SIG-M5 treated with dmso at 0.1 percent for 504 hours (cell line): ENCODE data around the gene POU2AF1.
"Not testable (repeated sequence)": the region's sequence is repeated elsewhere in the genome, so short reads cannot be mapped to it uniquely, and the experiment has no call there.

Experiments used
- DNase-seq: peaks from one replicate; lab custom pipeline; 2025; ENCODE audit not compliant: unreplicated experiment; lab: John Stamatoyannopoulos, UW

POU2AF1 gene

DNA sequence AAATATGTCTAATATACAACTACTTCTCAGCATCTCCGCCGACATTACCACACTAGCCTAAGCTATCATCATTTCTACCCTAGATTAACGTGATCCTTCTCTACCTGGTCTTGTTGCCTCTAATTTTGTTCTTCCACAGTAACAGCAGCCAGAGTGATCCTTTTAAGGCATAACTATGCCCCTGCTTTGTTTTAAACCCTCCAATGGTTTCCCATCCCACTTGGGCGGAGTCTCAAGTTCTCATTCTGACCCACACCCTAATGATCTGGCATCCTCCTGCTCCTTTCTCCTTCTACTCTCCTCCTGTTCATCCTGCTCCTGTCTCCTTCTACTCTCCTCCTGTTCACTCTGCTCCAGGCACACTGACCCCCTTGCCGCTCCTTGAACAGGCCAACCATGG, 31.9 kb upstream of the POU2AF1 start:
- DNase-seq = no peak

DNA sequence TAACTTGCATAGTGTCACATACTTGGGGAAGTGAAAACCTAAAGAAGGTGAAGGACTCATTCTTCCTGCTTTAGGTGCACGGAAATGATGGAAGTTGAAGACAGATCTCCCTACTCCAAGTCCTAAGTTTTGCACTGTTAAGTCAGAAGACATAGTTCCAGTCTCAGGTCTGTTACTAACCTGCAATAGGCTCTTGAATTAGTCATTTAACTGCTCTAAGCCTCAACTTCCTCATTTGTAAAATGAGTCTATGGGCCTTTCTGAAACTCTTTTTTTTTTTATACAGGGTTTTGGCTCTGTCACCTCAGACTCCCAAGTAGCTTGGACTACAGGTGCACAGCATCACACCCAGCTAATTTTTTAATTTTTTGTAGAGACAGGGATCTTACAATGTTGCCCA, 30.8 kb upstream of the POU2AF1 start:
- DNase-seq = peak; percentile 75

DNA sequence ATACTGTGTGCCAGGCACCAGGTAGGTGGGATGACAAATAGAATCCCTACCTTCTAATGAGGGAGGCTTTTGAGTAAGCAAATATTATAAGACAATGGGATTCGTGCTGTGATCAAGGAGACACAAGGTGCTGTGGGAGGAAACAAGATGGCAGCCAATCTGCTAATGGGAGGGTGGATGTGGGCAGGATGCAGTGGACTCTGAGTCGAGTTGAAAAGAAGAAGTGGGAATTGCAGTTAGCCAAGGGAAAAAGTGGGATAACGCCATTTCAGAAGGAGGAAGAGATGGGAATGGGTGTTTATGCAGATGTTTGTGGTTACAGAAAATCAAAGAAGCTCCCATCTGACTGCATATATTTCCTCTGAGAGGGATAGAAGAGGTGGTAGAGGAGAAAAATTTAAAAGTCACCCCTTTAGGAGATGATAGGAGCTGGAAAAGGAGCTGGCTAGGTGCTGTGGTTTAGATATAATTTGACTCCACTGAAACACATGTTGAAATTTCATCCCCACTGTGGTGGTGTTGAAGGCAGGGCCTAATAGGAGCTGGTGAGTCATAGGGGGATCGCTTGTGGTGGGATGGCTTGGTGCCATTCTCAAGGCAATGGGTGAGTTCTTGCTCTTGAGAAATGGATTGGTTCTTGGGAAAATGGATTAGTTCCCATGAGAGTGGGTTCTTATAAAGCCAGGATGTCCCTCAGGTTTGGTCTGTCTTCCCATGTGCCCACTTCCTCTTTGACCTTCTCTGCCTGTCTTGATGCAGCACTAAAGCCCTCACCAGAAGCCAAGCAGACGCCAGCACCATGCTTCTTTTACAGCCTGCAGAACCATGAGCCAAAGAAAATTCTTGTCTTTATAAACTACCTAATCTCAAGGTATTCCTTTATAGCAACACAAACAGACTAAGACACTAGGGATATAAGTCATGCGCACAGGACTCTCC, 30.0 kb upstream of the POU2AF1 start:
- peak; percentile 47 for DNase-seq

DNA sequence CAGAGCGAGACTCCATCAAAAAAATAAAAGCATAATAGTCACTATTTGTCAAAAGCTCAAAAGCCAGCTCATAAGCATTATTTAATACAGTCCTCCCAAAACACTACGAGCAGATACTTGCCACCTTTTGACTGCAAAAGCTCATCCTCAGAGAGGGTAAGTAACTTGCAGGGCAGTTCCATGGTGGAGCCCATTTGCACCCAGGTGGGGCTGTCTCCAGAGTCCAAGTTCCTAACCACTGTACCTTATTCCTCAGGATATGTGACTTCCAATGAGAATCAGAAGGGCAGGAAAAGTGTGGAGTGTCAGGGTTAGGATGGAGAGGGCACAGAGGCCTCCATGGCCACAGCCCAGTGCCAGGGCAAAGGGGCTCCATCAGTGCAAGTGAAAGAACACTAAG, 28.6 kb upstream of the POU2AF1 start:
- no peak for DNase-seq

DNA sequence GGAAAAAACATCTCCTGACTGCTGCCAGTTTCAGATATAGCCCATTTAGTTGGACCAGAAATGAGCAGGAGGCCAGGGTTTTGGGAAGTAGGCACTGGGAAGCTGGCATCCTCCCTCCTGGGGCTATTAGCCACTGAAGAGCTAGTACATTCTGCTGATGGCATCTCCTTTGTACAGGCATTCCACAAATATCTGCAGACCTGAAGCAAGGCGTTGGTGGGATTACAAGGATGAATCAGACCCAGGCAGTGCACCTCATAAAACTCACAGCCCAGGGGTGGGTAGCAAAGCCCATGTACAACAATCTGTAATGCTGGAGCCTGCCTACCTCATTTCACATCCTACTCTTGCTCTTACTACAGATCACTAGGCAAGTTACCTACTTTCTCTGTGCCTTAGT, 27.5 kb upstream of the POU2AF1 start:
- DNase-seq = no peak

DNA sequence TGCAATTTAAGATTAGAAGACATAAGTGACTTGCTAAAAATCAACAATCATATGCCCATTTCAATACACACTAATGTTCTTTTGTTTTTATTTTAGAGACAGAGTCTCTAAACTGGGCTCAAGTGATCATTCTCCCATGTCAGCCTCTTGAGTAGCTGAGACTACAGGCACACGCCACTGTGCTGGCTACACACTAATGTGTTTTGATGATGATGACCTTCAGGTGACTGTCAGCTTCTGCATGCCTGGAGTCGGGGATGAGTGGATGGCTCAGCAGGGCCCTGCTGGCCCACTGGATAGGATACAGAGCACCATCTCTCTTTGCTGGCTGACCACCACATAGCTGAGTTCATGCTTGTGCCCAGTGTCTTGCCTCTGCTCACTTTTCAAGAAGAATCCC, 27.0 kb upstream of the POU2AF1 start:
- no peak for DNase-seq

DNA sequence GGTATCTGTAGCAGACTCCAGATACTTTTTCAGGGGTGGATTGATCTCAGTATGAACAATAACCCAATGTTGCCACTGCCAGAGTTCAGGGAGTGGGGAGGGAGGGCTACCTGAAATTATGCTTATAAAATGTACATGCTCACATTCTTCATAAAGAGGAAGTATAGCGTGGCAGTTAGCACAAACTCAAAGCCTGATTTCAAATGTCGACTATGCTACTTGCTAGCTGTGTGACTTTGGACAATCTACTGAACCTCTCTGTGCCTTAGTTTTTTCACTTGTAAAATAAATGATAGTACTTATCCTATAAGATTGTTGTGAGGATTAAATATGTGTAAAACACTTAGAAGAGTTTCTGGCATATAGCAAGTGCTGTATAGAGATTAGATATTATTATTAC, 26.5 kb upstream of the POU2AF1 start:
- DNase-seq = no peak

DNA sequence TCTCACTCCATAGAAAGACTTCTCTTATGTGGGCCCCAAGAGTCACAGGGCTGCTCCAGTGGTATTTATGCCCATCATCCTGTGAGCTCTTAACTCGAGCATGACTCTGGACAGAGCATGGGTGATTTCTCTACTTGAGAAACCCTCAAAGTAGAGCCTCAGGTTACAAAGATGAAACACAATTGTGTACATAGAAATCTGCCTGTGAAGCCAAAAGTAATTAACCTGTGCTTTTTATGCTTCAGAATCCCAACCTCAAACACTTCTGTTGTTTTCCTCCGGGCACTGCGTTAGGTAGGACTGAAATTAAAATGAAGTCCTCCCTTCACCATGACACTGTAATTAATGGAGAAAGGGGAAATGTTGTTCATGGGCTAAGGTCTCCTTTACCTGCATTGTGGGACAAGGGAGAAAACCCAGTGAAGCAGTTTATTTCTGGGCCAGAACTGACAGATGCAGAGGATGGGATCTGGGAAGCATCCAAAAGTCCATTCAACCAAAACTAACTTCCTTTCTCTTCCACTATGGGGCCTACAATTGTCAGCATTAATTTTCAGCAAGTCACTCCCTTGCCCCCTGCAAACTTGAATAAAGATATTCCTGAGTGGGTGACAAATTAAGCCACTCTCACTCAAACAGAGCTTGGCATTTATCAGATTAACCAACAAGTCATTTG, 24.1 kb upstream of the POU2AF1 start:
- DNase-seq = no peak

DNA sequence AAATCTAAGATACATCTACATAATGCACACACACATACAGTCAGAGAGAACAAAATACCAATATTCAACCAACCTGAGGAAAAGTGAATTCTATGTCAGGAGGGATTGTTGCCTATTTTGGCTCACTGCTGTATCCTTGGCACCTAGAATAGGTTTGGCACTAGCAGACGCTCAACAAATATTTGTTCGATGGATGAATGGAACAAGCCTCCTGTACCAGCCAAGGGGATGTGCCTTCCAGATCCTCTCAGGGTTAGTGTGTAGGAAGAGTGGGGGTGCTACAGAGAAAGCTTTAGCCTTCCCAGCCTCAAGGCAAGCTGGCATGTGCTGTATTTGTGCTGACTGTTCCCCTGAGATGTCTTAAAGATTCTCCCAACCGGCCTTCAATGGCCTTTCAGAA, 23.3 kb upstream of the POU2AF1 start:
- DNase-seq = no peak

DNA sequence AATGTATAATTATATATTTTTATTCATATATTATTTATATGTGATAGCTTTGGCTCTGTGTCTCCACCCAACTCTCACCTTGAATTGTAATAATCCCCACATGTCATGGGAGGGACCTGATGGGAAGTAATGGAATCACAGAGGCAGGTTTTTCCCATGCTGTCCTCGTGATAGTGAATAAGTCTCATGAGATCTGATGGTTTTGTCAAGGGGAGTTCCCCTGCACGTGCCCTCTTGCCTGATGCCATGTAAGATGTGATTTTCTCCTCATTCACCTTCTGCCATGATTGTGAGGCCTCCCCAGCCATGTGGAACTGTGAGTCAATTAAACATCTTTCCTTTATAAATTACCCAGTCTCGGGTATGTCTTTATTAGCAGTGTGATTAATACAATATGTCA, 22.9 kb upstream of the POU2AF1 start:
- DNase-seq = not testable (repeated sequence)

DNA sequence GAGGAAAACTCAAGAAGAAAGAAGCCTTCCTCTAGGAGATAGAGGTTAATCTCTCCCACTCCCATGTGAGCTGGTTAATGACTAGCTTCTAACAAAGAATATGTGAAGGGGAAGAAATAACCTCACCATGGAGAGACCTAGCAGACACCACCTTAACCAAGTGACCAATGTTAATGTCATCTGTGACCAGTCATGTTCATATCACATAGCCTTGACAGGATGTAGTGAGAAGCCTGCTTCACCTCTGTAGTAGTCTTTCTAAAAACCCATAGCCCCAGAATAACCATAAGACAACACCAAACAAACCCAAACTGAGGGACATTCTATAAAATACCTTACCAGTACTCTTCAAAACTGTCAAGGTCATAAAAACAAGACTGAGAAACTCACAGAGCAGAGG, 21.5 kb upstream of the POU2AF1 start:
- DNase-seq = no peak

DNA sequence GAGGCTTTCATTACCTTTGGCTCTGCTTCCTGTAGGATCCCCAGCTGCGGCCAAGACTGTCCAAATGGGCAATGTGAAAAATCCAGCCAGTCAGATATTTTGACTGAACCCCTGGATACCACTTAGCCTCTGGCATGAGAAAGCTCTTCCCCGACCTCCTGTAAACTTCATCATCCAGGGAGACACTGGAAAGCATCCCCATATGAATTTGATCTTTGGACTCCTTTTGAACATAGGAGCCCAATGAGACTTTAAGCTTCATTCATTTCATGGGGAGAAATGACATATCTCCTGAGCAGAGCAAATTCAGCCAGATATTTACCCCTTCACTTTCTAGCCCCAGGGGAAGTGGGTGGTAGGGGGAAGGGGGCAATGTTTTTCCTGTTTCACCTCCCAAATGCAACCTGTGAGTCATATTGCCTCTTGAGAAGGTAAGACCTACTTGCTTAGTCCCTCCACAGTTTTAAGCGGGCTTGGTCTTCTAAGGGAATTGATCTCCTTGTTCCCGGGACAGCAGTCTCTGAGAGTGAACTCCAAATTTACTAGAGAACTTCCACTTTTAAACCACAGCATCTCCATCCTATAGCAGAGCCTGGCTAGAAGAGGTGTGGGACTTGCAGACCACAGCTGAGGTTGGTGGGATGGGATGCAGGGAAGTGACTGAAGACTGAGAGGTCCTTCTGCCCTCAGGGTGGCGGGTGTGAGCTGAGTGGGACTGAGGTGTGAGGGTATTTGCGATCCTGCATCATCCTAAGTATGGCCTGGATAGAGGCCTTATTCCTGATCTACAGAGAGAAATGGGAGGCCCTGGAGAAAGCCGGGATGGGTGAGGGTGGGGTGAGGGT, 20.3 kb upstream of the POU2AF1 start:
- DNase-seq = no peak

DNA sequence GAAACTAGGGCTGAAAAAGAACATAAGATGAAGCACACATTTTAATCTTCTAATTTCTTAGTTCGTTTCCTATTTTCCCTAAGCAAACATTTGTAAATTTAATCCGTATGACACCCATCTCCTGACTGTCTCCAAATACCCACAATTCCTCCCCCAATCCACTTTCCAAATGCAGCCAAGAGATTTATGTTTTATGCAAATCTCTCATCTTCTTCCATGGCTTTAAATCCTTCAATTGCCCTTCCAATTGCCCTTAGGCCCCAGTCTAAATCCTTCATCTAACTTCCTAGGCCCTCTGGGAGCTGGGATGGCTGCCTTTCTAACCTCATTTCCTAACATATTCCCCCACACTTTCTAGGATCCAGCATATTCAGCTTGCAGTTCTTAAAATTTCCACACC, 18.0 kb upstream of the POU2AF1 start:
- no peak for DNase-seq

DNA sequence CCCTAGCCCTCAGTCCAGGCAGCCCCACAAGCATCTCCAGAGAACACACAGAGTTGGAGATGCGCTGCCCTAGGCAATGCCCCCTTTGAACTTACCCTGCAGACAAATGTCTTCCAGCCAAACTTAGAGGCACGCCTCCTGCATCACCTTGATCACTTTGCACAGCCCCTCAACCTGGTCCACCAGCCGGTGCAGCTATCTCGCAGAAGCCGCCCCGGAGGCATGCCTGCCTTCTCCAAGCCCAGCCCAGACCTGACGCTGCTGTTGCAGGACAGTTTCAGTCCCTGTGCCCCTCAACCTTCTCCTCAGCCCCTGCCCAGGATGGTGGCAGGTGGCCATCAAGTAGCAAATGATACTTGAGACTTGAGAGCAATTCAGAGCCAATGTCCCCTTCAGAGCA, 16.7 kb upstream of the POU2AF1 start:
- no peak for DNase-seq

DNA sequence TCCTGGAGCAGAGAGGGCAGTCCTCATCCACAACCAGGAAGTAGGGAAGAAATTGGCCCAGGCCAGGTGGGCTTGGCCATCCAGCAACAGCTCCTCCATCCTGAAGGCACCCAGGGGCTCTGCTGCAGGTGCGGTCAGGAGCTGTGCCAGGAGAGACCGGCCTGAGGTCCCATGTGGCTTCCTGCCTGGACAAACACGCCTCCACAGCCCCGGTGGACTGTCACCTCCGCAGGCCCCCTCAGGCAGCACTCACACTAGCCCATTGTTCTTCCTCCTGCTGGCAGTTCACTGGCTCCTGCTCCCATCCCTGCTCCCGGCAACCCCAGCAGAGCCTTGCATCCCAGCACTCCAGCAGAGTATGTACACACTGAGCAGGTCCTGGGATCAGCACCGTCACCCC, 16.0 kb upstream of the POU2AF1 start:
- no peak for DNase-seq

DNA sequence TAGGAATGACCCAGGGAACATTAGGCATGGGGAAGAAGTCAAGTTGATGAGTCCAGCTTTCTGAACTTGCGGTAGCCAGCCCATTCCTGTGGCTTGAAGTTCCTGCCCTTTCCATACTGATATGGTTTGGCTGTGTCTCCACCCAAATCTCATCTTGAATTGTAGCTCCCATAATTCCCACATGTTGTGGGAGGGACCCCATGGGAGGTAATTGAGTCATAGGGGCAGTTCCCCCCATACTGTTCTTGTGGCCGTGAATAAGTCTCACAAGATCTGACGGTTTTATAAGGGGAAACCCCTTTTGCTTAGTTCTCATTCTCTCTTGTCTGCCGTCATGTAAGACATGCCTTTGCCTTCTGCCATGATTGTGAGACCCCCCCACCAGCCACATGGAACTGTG, 15.1 kb upstream of the POU2AF1 start:
- DNase-seq = not testable (repeated sequence)

DNA sequence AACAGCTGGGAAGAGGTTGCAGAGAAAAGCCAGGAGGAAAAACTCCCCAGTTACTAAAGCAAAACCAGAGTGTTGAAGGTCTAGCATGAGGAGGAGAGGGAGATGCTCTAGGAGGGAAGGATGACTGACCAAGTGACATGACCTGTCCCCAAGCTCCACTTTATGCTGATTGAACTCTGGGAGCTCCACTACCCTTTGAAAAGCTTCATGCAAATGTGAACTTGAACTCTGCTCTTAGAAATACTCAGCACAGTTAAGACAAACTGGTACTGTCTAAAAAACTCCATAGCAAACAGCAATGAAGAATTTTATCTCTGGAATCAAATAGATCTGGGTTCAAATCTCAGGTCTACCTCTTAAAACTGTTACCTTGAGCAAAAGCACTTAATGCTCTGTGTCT, 14.5 kb upstream of the POU2AF1 start:
- no peak for DNase-seq

DNA sequence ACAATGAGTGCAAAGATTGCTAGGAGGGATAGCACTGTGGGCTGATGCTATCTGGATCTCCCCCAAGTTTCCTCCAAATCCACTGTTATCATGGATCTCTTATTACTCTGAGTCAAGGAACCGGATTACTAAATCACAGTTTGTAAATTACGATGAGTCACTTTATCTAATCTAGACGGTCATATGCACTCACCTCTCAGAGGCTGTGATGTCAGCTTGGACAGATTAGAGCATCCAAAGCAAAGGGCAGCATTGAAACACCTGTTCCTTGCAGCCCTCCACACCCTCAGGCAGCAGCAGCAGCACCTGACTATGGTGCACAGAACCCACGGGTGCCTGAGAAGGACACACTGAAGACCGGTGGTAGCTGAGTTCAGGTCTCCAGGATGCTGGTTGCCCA, 14.0 kb upstream of the POU2AF1 start:
- no peak for DNase-seq

DNA sequence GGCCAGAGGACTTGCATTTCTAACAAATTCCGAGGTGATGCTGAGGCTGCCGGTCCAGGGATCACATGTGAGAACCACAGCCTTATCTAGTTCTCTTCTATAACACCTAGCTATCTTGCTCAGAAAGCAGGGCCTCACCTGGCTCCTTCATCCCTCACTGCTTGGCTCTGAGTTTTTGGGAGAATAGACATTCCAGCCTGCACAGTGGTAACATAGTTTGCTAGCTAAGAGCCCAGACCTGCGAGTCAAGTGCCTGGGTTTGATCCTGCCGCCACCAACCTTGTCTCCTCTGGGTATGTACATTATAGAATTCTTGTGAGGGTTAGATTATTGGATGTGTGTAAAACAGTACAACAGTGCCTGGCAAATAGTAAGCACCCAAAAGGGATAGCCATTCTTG, 13.5 kb upstream of the POU2AF1 start:
- no peak for DNase-seq

DNA sequence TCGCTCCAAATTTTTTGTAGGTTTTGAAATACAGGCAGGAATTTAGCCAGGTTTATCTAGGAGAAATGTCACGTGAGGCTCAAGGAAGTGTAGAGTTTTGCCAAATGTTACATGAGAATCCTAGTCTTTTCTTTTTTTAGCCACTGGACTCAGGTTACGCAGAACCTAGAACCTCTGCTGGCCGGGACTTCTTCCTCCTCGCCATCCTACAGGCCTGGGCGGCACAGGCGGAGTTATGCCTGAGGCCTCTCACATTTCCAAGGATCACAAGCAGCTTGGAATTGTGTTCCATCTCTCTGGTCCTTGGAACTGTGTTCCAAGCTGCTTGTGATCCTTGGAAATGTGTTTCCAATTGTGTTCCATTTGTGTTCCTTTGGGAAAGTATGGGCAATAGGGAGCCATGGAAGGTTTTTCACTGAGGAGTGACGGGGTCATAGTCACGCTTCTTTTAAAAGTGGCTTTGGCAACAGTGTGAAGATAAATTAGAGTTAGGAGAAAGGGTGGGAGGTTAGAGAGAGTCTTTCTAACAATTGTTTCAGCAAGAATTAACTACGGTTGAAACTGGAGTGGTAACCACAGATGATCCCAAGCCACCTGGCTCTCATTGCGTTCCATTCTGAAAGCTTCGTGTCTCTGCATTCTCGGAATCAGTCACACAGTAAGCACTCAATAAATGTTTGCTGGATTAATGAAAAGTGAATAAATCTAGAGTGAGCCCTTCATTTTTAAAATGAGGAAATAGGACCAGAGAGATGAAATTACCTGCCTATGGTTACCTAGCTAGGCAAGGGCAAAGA, 12.5 kb upstream of the POU2AF1 start:
- no peak for DNase-seq

DNA sequence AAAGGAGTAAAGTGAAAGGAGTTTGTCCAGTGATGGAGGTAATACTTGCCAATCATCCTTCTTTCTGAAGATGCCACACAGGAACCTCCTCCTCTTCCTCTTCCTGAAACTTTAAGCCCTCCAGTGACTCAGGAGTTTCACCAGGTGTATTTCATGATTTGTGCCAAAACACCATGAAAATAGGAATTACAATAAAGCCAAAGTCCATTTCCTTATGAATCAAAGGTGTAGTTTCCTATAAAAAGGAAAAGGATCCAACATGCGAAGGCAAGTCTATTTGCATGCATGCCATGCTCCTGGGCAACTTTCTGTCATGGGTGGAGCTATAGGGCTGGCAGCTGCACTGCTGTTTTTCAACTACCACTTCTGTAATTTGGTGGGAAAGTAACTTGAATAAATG, 9.8 kb upstream of the POU2AF1 start:
- DNase-seq = no peak
